GM19463 (cell line): ENCODE data around the gene OR10G2.
"Not testable (repeated sequence)": the region's sequence is repeated elsewhere in the genome, so short reads cannot be mapped to it uniquely, and the experiment has no call there.

ENCODE experiments used
- ATAC-seq: cut with Tn5 transposase; IDR thresholded peaks from one replicate; pipeline ENCODE4 v1.9.1; 2021; ENCODE audit warnings: mild to moderate bottlenecking, moderate library complexity; ENCODE audit not compliant: unreplicated experiment

The OR10G2 gene

DNA sequence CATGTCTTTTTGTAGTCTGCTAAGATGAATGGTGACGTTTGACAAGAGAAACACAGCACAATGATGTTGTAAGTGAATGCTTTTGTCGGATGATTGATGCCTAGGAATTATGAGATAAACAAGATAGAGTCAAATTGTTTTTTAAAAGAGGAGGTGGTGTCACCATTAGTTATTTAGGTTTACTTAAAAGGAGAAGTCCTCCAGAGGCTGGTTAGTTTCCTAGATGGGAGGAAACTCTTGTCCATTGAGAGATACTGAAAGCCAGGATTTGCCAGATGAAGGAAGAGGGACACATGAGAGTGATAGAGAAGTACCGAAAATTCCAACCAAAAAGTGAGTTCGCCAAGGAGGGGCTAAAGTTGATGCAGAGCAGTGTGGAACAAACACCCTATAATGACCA lies at the start of gene OR10G2:
TSS of gene OR10G2 (minus strand) at position 101 of the 400 bp plus-strand sequence. CDS start at position 3, 98 bp downstream.
- no peak for ATAC-seq

DNA sequence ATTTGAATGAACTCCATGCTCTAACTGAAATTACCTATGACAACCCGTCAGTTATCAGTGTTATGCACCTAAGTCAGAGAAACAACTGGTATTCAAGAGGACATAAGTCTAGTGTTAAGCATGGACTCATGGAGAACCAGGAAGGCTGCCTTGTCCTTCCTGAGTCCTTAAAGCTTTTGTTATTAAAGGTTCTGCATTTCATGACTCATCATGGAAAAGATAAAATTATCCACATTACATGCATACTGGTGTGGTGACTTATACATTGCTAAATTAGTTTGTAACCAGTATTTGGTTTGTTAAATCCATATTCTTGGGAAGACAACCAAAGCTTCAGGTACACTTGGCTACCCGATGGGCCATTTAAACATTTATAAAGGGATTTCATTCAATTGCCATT lies 45.3 kb upstream of the OR10G2 start:
- ATAC-seq = no peak

DNA sequence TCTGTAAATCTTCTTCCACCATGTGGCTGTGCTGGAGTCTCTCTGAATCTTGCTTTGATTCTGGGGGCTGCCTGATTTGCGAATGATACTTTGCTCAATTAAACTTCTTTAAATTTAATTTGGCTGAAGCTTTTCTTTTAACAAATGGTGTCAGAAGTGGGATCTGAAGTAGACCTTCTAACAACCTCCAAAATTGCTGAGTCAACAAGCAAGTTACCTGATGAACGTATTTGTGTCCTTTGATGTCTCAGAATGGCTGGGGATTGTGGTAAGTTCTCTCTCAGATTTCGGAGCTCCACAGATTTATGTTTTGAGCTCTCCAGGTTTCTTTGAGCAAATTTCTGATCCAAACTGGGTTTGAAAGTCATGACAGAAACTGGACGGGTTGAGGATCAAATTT lies 40.8 kb upstream of the OR10G2 start:
- no peak for ATAC-seq

- ATAC-seq = no peak
Measured at GRCh38 chr14:21673718-21674117, 39.0 kb upstream of the OR10G2 start, which contains the start of gene OR4E1. Gene OR4E1 (minus strand): TSS chr14:21673818. CDS start chr14:21670935, 2,883 bp downstream.

GRCh38 chr14:21672116-21672515 lies 37.4 kb upstream of the OR10G2 start:
- ATAC-seq = no peak

- no peak for ATAC-seq
Measured at GRCh38 chr14:21671371-21671770, 36.6 kb upstream of the OR10G2 start.

- no peak for ATAC-seq
Measured at GRCh38 chr14:21669284-21669683, 34.5 kb upstream of the OR10G2 start.

DNA sequence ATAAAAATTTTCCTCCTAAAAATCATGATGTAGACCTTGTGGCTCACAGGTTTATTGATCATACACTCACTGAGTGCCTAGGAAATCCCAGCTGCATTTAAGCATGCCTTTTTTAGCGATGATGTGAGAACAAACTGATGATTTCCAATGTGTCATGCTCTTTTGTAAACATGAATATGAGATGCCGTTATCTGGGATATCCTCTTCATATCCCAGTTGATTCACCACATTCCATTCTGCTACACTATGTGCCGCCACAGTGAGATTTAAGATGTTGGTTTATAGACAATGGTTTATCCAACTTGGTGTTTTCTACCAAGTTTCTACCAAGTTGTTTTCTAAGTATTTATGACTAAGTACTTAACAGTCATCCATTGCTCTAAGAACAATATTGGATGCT lies 33.6 kb upstream of the OR10G2 start:
- no peak for ATAC-seq

DNA sequence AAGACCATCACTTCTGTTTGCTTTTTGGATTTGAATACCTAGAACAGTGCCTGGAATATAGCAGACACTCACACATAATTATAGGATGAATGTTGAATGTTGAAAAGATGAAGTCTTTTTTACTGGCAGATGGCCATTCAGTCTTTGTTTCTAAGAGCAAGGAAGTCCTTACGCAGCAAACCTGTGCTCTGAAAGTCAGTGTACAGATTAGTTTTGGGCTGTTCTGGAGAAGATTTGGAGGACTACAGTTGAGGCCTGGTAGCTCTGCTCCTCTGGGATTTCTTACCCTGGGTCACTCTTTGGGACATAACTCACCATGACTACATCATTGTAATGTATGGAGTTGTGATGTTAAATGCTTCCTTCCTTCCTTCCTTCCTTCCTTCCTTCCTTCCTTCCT lies 22.2 kb upstream of the OR10G2 start:
- ATAC-seq = no peak

DNA sequence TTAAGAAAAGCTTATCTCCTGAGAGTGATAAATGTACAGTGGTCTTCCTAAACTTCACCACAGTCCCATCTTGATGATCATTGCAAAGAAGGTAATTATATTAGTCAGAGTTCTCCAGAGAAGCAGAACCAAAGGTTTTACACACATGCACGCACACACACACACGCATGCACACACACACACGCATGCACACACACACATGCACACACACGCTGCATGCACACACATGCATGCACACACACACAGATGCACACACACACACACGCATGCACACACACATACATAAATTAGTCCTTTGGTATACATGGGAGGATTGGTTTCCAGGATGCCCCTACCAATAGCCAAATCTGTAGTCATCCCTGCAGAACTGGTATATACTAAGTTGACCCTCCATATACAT lies 19.5 kb upstream of the OR10G2 start:
- ATAC-seq = no peak

DNA sequence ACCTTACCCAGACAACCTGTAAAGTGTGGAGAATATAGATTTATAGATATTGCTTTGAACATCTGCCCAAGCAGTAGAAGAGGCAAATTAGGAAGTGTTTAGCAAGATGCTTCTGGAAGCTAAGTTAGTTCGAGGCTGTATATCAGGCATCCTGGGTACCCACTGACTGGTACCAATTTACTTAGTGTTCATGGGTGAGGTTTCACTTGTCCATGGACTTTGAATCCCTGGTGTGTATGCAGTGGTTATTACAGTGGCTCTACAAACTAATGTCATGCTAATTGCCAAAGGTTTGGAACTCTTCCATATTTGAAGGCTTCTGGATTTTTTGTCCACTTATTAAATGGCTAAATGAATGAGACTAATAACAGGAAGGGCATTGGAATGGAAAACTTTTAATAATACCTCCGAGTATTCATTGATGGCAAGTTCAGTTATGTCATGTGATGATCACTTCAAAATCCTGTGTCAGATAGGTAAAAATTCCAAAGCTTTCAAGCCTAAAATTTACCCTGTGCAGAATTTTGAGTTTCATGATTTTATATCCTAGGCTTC lies 18.7 kb upstream of the OR10G2 start, which contains the start of gene OR4E2:
TSS of gene OR4E2 (plus strand) at position 505 of the 555 bp plus-strand sequence. CDS start 11,248 bp downstream, outside the sequence.
- ATAC-seq = no peak

- ATAC-seq = no peak
Measured at GRCh38 chr14:21652209-21652808, 17.6 kb upstream of the OR10G2 start.

- no peak for ATAC-seq
Measured at GRCh38 chr14:21647380-21647779, 12.6 kb upstream of the OR10G2 start.

DNA sequence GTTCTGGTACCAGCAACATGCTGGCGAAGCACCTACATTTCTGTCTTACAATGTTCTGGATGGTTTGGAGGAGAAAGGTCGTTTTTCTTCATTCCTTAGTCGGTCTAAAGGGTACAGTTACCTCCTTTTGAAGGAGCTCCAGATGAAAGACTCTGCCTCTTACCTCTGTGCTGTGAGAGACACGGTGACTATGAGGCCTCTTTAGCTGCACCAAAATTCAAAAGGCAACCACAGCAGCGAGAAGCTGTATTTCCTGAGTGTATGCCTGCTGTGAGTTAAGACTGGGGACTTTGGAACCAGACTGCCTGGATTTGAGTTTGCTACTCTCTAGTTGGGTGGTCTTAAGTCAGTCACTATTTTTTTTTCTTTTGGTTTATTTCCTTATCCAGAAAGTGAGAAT lies 8.7 kb upstream of the OR10G2 start:
- no peak for ATAC-seq

GRCh38 chr14:21642683-21643082 lies 7.9 kb upstream of the OR10G2 start:
- ATAC-seq = no peak

GRCh38 chr14:21631084-21631483 lies 3.7 kb downstream of the OR10G2 start:
- no peak for ATAC-seq

- not testable (repeated sequence) for ATAC-seq
Measured at GRCh38 chr14:21630503-21630902, 4.2 kb downstream of the OR10G2 start.

DNA sequence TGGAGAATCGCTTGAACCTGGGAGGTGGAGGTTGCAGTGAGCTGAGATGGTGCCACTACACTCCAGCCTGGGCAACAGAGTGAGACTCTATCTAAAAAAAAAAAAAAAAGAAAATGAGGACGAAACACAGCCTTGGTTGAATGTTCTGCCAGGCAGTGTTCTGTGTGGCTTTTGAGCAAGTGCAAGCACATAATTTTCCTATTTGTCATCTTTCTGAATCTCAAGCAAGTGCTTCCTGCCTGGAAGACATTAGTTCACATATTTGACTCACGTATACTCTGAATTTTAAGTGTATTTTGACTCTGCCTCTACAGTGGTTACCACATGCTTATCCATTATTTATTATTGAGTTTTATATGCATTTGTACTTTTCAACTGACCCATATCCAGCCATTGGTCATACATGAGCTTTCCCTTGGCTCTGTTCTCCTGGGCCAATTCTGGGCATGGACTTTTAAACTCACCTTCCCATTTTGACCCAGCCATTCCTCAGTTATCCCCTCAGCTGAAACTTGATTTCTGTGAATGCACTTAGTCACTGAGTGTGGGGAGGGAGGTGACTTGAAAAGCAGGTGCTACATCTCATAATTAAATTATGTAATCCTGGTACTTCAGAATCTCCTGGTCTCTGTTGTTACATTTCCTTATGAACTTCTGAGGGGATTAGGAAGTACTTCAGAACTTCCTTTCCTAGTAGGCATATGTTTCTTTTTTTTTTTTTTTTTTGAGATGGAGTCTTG lies 8.1 kb downstream of the OR10G2 start:
- no peak for ATAC-seq

DNA sequence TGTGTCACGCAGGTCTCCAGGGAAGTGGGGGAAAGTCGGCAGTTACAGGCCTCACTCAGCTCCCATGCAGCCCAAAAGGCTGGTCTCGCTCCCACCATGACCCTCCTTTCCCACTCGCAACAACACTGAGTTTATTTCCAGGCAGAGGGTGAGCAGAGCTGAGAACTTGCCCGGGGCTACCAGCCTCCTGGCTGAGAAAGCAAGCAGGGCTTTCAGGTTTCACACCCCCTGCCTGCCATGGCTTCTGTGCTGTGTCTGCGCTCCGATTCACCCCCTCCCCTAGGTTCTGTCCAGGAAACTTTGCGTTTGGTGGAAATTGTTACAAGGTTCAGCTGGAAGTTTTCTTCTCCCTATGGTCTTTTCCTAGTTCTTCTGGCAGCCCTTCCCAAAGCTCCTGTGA lies 17.1 kb downstream of the OR10G2 start:
- ATAC-seq = no peak

DNA sequence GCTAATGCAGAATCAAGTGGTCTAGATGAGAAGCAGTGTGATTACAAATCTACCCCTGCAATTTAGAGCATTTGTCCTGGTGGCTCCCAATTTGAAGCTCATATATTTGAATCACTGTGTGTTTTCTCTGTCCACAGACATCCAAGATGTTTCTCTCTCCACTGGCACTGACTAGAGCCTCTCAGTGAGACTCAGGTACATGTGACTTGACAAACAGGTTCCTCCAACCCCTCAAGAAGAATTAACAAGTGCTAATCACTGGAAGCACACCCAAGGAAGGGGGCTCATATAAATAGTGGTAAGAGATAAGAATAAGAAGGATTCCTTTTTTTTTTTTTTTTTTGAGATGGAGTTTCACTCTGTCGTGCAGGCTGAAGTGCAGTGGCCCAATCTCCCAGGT lies 20.5 kb downstream of the OR10G2 start:
- ATAC-seq = no peak

- ATAC-seq = no peak
Measured at GRCh38 chr14:21612324-21612723, 22.4 kb downstream of the OR10G2 start.

- not testable (repeated sequence) for ATAC-seq
Measured at GRCh38 chr14:21602181-21602580, 32.6 kb downstream of the OR10G2 start.
